HEK293 (cell line): ENCODE measurements around the gene NKX1-1.

ENCODE experiments used
- CTCF ChIA-PET: fragments of 350-600 bp; formaldehyde crosslinking; extraction: SDS; loops from one replicate; lab custom pipeline; 2021; ENCODE audit warnings: antibody characterized with exemption; lab: Yijun Ruan, JAX
- POLR2A ChIA-PET: fragments of 300-600 bp; formaldehyde crosslinking; extraction: SDS; loops from one replicate; lab custom pipeline; 2020; ENCODE audit warnings: antibody characterized with exemption, inconsistent platforms; lab: Yijun Ruan, JAX
- H3K27ac ChIP-seq: fragments of 200-500 bp; sonication (Bioruptor generic); 2 replicates; pipeline ENCODE4 v1.5.1; 2014; ENCODE audit warnings: low read depth, low read length, control low read depth, inconsistent platforms; ENCODE audit errors: extremely low read depth
- H3K36me3 ChIP-seq, 2 experiments: fragments of 200-500 bp in 1 of 2; sonication (Bioruptor generic) in 1 of 2; 1 replicate in 1 of 2; 2 replicates in 1 of 2; pipeline ENCODE4 v1.5.1; 2014 to 2017; ENCODE audit warnings: inconsistent platforms in 2 of 2, low read length in 2 of 2; ENCODE audit not compliant: control insufficient read depth in 2 of 2, insufficient read depth in 1 of 2
- H3K4me1 ChIP-seq: fragments of 200-500 bp; sonication (Bioruptor generic); 2 replicates; pipeline ENCODE4 v1.5.1; 2014; ENCODE audit warnings: mild to moderate bottlenecking, low read length, inconsistent platforms; ENCODE audit not compliant: control insufficient read depth, insufficient read depth
- H3K4me3 ChIP-seq: 2 replicates; pipeline ENCODE4 v1.5.1; 2011; ENCODE audit warnings: low read depth, mild to moderate bottlenecking, control low read depth, low read length, moderate library complexity
- H3K9me3 ChIP-seq: fragments of 200-500 bp; sonication (Bioruptor generic); 2 replicates; pipeline ENCODE4 v1.5.1; 2014; ENCODE audit warnings: low read depth, low read length, inconsistent platforms; ENCODE audit not compliant: control insufficient read depth, insufficient read depth
- MZF1 ChIP-seq: fragments of 450-650 bp; formaldehyde crosslinking; IDR thresholded peaks from 2 replicates; pipeline ENCODE4 v1.5.1; 2017; ENCODE audit warnings: missing biosample characterization, missing genetic modification characterization, borderline replicate concordance
- OSR2 ChIP-seq: fragments of 450-650 bp; formaldehyde crosslinking; IDR thresholded peaks from 2 replicates; pipeline ENCODE4 v1.5.1; 2016; ENCODE audit warnings: missing biosample characterization, missing genetic modification characterization
- SCRT1 ChIP-seq: fragments of 450-650 bp; formaldehyde crosslinking; IDR thresholded peaks from 2 replicates; pipeline ENCODE4 v1.5.1; 2016; ENCODE audit warnings: missing biosample characterization, missing genetic modification characterization, borderline replicate concordance
- YY2 ChIP-seq: fragments of 450-650 bp; formaldehyde crosslinking; IDR thresholded peaks from 2 replicates; pipeline ENCODE4 v1.5.1; 2016; ENCODE audit warnings: missing biosample characterization, missing genetic modification characterization
- ZFP3 ChIP-seq: fragments of 450-650 bp; formaldehyde crosslinking; IDR thresholded peaks from 2 replicates; pipeline ENCODE4 v1.5.1; 2016; ENCODE audit warnings: low read depth, missing biosample characterization, missing genetic modification characterization
- ZNF133 ChIP-seq: fragments of 450-650 bp; formaldehyde crosslinking; IDR thresholded peaks from 2 replicates; pipeline ENCODE4 v1.5.1; 2016; ENCODE audit warnings: missing biosample characterization, missing genetic modification characterization
- ZNF221 ChIP-seq: fragments of 450-650 bp; formaldehyde crosslinking; IDR thresholded peaks from 2 replicates; pipeline ENCODE4 v1.5.1; 2017; ENCODE audit warnings: missing biosample characterization, missing genetic modification characterization, borderline replicate concordance
- ZNF311 ChIP-seq: fragments of 450-650 bp; formaldehyde crosslinking; IDR thresholded peaks from 2 replicates; pipeline ENCODE4 v1.5.1; 2017; ENCODE audit warnings: missing biosample characterization, missing genetic modification characterization, borderline replicate concordance
- ZNF544 ChIP-seq: fragments of 450-650 bp; formaldehyde crosslinking; IDR thresholded peaks from 2 replicates; pipeline ENCODE4 v1.5.0; 2017; ENCODE audit warnings: missing biosample characterization, missing genetic modification characterization
- ZNF621 ChIP-seq: fragments of 450-650 bp; formaldehyde crosslinking; IDR thresholded peaks from 2 replicates; pipeline ENCODE4 v1.5.1; 2017; ENCODE audit warnings: missing biosample characterization, missing genetic modification characterization
- ZNF658 ChIP-seq: fragments of 450-650 bp; formaldehyde crosslinking; IDR thresholded peaks from 2 replicates; pipeline ENCODE4; 2016; ENCODE audit warnings: missing biosample characterization, missing genetic modification characterization
- ZNF707 ChIP-seq: fragments of 450-650 bp; formaldehyde crosslinking; IDR thresholded peaks from 2 replicates; pipeline ENCODE4 v1.5.1; 2016; ENCODE audit warnings: missing biosample characterization, missing genetic modification characterization
- ZNF747 ChIP-seq: fragments of 450-650 bp; formaldehyde crosslinking; IDR thresholded peaks from 2 replicates; pipeline ENCODE4 v1.5.1; 2016; ENCODE audit warnings: missing biosample characterization, missing genetic modification characterization
- ZNF785 ChIP-seq: fragments of 450-650 bp; formaldehyde crosslinking; IDR thresholded peaks from 2 replicates; pipeline ENCODE4 v1.5.1; 2016; ENCODE audit warnings: missing biosample characterization, missing genetic modification characterization
- ZSCAN23 ChIP-seq: fragments of 450-650 bp; formaldehyde crosslinking; IDR thresholded peaks from 2 replicates; pipeline ENCODE4 v1.5.1; 2016; ENCODE audit warnings: missing biosample characterization, missing genetic modification characterization
- ZXDB ChIP-seq: fragments of 450-650 bp; formaldehyde crosslinking; IDR thresholded peaks from 2 replicates; pipeline ENCODE4 v1.5.1; 2016; ENCODE audit warnings: missing biosample characterization, missing genetic modification characterization
- TF ChIP-seq, protein P1 (sequence below): fragments of 450-650 bp; IDR thresholded peaks from 2 replicates; pipeline ENCODE4 v1.5.1; 2018; ENCODE audit warnings: missing biosample characterization, missing genetic modification characterization
- TF ChIP-seq, protein P2 (sequence below): fragments of 450-650 bp; formaldehyde crosslinking; IDR thresholded peaks from 2 replicates; pipeline ENCODE4 v1.5.1; 2016; ENCODE audit warnings: missing biosample characterization, missing genetic modification characterization, low read depth
- TF ChIP-seq, protein P3 (sequence below): fragments of 450-650 bp; formaldehyde crosslinking; IDR thresholded peaks from 2 replicates; pipeline ENCODE4 v1.5.1; 2016; ENCODE audit warnings: missing biosample characterization, missing genetic modification characterization

Gene NKX1-1

DNA sequence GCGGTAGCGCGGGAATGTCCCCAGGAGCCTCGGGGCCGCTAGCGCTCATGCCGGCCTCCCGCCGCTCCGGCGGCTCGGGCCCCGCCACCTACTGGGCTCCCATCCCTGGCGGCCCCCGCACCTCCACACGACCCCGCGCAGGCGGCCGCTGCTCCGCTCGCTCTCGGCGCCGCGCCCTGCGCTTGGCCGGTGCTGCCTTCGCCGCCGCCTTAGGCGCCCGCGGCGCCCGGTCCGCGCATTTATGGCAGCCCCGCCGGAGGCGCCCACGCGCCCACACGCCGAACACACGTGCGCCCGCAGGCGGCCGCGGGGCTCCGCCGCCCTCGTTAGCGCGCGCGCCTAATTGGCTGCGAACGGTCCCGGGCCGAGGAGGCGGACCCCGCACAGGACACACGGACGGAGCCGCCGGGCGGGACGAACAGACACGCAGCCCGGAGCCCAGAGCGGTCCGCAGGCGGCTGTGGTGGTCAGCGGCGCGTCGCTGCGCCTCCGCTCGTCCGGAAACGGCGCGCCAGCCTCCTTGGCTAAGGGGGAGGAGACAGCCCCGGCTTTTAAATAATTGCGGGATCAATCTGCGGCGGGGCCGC, at the start of gene NKX1-1:
TSS of gene NKX1-1 (minus strand) at position 49 of the 587 bp plus-strand sequence. CDS start at position 49, 0 bp downstream.
- ChIA-PET POLR2A (no interaction called here), CTCF (no interaction called here)
- no peaks in the 10 kb centered on the region for H3K36me3 ChIP-seq
- no peaks in the 10 kb centered on the region for H3K4me1 ChIP-seq
- H3K9me3 ChIP-seq: no peaks in the 10 kb centered on the region
- no peak within 1 kb of the TSS for H3K27ac ChIP-seq
- no peak for TF ChIP-seq ZXDB (tag by site-specific recombination)
- H3K4me3 ChIP-seq: no peak within 1 kb of the TSS

DNA sequence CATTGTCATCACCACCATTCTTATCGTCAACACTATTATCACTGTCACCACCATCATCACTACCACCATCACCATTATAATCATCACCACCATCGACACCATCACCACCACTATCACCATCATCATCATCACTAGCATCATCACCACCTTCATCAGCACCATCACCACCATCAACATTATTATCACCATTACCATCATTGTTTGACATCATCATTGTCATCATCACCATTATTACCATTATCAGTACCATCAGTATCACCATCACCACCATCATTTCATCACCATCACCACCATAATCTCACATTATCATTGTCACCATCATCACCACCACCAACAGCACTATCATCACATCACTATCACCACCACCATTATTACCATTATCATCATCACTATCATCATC, 47.5 kb upstream of the NKX1-1 start:
- ChIA-PET POLR2A (no interaction called here), CTCF (no interaction called here)
- Histone ChIP-seq H3K36me3 (no peaks in the 10 kb centered on the region), H3K9me3 (no peaks in the 10 kb centered on the region), H3K4me3 (no peak overlapping the region), H3K27ac (no peak overlapping the region), H3K4me1 (no peaks in the 10 kb centered on the region)
- TF ChIP-seq ZFP3 (tag by site-specific recombination): no peak
- TF ChIP-seq ZNF133: 0 out of 2 replicates have a peak, but pooled peaks have one; percentile 3
- no peak for TF ChIP-seq SCRT1 (tag by site-specific recombination)
- TF ChIP-seq, protein P1, sequence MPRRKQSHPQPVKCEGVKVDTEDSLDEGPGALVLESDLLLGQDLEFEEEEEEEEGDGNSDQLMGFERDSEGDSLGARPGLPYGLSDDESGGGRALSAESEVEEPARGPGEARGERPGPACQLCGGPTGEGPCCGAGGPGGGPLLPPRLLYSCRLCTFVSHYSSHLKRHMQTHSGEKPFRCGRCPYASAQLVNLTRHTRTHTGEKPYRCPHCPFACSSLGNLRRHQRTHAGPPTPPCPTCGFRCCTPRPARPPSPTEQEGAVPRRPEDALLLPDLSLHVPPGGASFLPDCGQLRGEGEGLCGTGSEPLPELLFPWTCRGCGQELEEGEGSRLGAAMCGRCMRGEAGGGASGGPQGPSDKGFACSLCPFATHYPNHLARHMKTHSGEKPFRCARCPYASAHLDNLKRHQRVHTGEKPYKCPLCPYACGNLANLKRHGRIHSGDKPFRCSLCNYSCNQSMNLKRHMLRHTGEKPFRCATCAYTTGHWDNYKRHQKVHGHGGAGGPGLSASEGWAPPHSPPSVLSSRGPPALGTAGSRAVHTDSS: peak; percentile 63; the same call in 1 of the 2 replicates
- TF ChIP-seq ZSCAN23: 0 out of 2 replicates have a peak, but pooled peaks have one; percentile 13
- TF ChIP-seq ZNF747: no peak
- TF ChIP-seq ZNF621 (tag by site-specific recombination): 0 out of 2 replicates have a peak, but pooled peaks have one; percentile 8
- TF ChIP-seq, protein P2, sequence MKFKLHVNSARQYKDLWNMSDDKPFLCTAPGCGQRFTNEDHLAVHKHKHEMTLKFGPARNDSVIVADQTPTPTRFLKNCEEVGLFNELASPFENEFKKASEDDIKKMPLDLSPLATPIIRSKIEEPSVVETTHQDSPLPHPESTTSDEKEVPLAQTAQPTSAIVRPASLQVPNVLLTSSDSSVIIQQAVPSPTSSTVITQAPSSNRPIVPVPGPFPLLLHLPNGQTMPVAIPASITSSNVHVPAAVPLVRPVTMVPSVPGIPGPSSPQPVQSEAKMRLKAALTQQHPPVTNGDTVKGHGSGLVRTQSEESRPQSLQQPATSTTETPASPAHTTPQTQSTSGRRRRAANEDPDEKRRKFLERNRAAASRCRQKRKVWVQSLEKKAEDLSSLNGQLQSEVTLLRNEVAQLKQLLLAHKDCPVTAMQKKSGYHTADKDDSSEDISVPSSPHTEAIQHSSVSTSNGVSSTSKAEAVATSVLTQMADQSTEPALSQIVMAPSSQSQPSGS: 0 out of 2 replicates have a peak, but pooled peaks have one; percentile 8

DNA sequence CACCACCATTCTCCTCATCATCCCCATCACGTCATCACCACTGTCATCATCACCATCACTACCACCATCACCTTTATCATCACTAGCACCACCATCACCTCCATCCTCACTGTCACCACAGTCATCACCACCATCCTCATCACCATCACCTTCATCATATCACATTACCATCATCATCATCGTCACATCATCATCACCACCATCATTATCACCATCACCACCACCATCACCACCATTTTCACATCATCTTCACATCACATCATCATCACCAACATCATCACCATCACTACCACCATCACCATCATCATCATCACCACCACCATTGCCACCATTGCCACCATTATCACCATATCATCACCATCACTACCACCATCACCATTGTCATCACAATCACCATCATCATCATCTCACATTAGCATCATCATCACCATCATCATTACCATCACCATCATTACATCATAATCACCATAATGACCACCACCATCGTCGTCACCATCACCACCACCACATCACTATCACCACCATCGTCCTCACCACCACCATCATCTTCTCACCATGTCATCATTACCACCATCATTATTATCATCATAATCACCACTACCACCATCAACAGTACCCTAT, 46.3 kb upstream of the NKX1-1 start:
- POLR2A ChIA-PET: no interaction called here

More for the DNA sequence above, 46.3 kb upstream of the NKX1-1 start:
- CTCF ChIA-PET: no interaction called here
- no peak overlapping the region for H3K27ac ChIP-seq
- H3K9me3 ChIP-seq: no peaks in the 10 kb centered on the region
- H3K4me3 ChIP-seq: no peak overlapping the region
- peak; percentile 90 for TF ChIP-seq ZNF311
- TF ChIP-seq ZNF221 (tag by site-specific recombination): no peak
- TF ChIP-seq ZNF544 (tag by site-specific recombination): 0 out of 2 replicates have a peak, but pooled peaks have one; percentile 13
- TF ChIP-seq, protein P2: peak; percentile 45
- 0 out of 2 replicates have a peak, but pooled peaks have one; percentile 69 for TF ChIP-seq ZNF658 (tag by site-specific recombination)
- peak; percentile 12; the same call in 1 of the 2 replicates for TF ChIP-seq ZNF621 (tag by site-specific recombination)
- TF ChIP-seq, protein P3, sequence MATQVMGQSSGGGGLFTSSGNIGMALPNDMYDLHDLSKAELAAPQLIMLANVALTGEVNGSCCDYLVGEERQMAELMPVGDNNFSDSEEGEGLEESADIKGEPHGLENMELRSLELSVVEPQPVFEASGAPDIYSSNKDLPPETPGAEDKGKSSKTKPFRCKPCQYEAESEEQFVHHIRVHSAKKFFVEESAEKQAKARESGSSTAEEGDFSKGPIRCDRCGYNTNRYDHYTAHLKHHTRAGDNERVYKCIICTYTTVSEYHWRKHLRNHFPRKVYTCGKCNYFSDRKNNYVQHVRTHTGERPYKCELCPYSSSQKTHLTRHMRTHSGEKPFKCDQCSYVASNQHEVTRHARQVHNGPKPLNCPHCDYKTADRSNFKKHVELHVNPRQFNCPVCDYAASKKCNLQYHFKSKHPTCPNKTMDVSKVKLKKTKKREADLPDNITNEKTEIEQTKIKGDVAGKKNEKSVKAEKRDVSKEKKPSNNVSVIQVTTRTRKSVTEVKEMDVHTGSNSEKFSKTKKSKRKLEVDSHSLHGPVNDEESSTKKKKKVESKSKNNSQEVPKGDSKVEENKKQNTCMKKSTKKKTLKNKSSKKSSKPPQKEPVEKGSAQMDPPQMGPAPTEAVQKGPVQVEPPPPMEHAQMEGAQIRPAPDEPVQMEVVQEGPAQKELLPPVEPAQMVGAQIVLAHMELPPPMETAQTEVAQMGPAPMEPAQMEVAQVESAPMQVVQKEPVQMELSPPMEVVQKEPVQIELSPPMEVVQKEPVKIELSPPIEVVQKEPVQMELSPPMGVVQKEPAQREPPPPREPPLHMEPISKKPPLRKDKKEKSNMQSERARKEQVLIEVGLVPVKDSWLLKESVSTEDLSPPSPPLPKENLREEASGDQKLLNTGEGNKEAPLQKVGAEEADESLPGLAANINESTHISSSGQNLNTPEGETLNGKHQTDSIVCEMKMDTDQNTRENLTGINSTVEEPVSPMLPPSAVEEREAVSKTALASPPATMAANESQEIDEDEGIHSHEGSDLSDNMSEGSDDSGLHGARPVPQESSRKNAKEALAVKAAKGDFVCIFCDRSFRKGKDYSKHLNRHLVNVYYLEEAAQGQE (tag by site-specific recombination): no peak
- TF ChIP-seq MZF1 (tag by site-specific recombination): no peak
- TF ChIP-seq, protein P1: peak; percentile 94
- TF ChIP-seq ZNF707 (tag by site-specific recombination): 0 out of 2 replicates have a peak, but pooled peaks have one; percentile 16
- no peak for TF ChIP-seq OSR2 (tag by site-specific recombination)
- TF ChIP-seq ZNF785 (tag by site-specific recombination): peak; percentile 54; the same call in 1 of the 2 replicates
- TF ChIP-seq YY2 (tag by site-specific recombination): 0 out of 2 replicates have a peak, but pooled peaks have one; percentile 16
- no peaks in the 10 kb centered on the region for H3K36me3 ChIP-seq
- H3K4me1 ChIP-seq: no peaks in the 10 kb centered on the region
